Activated gamma-delta T cell treated with anti-CD3 and anti-CD28 coated beads, Interleukin-2, amount 50 U/mL, for 16 hours (primary cell): ENCODE measurements around the gene GPC3.
"Not testable (repeated sequence)": the region's sequence is repeated elsewhere in the genome, so short reads cannot be mapped to it uniquely, and the experiment has no call there.

Experiments
- DNase-seq: peaks from one replicate; pipeline ENCODE4 v3.0.0-alpha.2; 2020; ENCODE audit warnings: low read depth

Gene GPC3

DNA sequence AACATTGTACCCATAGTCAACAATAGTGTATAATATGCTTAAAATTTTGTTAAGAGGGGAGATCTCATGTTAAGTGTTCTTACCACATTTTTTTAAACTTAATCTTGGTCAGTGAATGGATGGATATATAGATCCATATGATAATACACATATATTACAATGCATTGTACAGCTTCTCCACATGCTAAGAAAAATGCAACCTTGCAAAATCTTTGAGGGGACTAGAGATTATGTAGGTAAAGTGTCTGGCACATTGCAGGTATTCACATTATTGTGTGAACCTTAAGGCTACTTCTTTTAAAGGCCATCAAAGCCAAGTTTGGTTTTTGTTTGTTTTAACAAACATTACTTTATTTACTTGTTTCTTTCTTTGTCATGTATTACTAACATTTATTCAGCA is 10.4 kb upstream of the GPC3 start:
- no peak for DNase-seq

DNA sequence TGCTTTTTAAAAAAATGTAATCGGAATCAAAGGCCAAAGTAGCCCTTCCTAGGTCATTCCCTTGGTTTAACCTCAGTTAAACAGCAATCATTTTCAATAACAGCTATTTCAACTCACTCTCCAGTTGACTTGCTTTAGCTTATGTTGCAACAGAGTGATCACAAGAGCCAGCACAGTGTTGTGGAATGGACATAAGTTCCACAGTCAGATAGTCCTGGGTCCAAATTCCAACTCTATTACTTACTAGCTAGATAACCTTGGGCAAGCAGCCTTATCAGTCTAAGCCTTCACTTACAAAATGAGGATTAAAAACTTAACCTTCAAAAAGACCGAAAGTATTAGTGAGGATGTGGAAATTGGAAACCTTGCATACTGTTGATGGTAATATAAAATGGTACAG is 9.2 kb upstream of the GPC3 start:
- DNase-seq: no peak

DNA sequence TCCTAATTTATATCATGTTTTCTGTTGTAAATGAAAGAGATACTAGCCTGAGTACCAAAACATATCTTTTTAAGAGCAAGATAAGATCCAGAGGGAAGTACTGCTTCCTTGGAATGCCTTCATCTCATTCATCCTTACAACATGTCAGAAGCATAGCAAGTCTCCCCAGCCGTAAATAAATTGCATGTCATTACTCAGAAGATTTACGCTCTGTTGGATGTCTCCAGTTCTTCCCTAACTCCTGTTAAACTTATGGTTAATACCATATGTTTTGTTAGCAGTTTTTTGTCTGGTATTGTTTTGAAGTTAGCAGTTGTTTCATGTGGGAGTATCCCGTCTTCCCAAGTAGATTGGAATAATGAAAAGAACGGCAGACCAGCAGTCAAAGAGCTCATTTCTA is 7.5 kb upstream of the GPC3 start:
- no peak for DNase-seq

DNA sequence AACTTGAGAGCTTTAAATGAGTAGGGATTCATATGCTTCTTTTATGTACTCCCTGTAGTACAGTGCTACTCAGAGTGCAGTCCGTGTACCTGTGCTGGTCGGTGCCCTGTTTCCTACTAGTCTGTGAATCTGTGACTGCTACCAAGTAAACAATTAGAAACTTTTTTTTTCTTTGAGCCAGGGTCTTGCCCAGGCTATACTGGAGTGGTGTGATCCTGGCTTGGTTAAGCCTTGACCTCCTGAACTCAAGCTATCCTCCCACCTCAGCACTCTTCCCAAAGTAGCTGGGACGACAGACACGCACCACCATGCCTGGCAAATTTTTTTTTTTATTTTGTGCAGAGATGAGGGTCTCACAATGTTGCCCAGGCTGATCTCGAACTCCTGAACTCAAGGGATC is 6.4 kb upstream of the GPC3 start:
- DNase-seq: no peak

DNA sequence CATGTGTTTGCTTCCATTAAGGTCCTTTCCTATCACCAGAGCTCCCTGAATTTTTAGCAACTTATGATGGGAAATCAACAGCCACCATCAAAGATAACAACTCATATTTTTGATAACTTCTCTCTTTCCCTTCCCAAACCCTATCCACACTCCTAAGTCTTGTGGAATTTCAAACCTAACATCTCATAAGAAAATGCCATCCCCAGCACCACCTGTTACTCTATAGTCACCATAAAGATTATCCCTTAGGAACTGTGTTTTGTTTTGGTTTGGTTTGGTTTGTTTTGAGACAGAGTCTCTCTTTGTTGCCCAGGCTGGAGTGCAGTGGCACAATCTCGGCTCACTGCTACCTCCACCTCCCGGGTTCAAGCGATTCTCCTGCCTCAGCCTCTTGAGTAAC is 5.7 kb upstream of the GPC3 start:
- DNase-seq: not testable (repeated sequence)

DNA sequence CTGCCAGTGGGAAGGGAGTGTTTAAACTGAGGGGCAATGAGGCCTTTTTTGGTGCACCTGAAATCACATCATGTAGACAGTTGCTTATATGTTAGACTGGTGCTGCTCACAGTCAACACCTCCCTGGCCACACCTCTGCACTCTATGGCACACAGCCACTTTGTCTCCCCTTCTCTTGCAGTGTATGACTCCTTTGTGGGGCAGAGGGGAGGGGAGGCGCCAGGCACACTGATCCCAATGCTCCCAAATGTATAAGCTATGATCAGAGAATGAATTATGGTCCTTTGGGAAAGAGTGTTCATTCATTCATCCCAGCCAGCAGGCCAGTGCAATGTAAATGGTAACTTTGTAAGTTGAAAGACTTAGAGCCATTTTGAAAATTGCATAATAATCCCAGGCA is 4.6 kb upstream of the GPC3 start:
- DNase-seq: no peak

DNA sequence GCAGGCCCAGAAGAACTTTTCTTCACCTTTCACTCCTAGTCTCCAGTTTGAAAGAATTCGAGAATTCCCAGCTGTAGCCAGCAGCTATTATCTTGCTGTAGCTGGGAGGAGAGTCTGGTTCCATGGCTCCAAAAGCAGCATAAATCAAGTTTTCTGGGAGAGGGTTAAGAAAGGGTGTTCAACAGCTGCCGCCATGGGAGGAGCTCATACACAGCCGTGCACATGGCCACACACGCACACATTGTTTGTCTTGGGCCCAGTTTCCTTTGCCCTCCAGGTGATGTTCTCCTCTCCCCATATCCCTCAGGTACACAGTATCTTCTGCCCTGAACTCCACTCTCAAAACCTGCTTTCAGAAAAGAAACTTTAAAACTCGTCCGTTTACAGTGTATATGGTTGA is 4.1 kb upstream of the GPC3 start:
- no peak for DNase-seq

DNA sequence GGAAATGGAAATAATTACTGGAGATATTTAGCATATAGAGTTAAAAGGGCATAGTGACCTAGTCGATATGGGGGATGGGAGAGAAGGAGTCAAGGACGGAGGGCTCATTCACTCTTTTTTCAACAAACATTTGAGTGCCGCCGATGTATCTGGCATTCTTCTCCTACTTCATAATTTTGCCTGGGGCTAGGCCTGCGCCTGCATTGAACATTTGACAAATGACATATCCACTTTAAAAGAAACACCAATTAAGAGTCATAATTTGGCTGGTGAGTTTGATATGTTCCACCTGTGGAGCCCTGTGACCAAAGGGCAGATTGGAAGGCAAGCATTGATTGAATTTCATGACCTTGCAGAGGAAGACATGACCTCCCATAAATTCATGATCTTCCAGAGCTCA is 2.6 kb upstream of the GPC3 start:
- no peak for DNase-seq

DNA sequence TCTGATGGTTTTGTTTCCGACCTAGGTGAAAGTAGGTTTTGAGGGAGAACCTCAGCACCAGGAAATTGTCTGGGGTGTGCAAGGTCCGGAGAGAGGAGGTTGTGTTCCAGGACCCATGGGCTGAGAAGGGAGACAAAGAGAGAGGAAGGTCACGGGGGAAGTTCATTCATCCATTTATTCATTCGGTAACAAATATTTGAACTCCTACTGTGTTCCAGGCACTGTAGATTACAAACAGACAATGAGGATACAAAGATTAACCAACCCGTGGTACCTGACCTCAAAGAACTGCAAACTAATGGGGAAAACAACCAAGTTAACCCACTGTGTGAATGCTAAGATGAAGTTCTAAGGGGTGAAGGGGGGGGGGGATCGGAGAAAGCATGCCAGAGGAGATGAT is 1.8 kb upstream of the GPC3 start:
- no peak for DNase-seq

DNA sequence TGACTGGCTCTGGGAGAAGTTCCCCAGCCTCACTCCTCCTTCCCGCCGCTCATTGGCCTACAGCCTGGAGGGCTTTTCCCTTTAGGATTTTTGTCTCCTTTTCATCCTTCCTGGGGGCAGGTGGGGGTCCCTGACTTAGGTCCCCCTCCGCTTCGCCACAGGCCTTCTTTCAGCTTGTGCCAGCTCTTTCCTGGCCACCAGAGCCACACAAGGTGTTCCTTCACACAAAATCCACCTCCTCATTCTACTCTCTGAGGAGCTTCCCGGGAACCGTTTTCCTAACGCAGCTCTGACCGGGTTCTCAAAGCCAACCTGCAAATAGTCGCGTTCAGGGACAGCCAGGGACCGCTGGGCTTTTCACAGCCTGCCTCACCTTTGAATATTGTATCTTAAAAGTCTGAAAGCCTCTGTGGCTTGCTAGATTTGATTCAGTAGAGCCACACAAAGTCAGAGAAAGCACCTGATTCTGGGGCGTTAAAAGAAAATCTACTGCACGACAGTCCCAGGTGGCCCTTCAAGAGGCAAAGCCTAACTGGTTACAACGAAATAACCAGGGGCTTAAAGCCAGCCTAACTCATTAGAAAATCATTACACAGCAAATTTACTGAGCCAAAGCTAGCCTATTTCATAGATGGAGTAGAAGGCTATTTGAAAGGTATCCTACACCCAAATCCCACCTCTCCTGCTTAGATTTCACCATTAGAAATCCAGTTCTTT is 731 bp upstream of the GPC3 start:
- DNase-seq: no peak

DNA sequence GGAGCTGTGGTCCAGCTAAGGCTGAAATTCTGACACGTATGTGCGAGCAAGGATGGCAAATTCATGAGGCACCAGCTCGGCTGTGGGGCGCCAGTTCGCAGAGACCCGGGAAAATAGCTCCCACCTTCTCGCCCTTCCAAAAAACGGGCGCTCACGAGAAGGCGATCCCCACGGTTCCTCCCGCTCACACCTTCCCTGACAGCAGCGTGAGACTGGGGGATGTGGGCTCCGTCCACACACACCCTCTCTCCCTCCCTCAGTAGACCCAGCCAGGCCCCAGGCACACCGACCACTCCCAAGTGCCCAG is 584 bp downstream of the GPC3 start:
- no peak for DNase-seq

DNA sequence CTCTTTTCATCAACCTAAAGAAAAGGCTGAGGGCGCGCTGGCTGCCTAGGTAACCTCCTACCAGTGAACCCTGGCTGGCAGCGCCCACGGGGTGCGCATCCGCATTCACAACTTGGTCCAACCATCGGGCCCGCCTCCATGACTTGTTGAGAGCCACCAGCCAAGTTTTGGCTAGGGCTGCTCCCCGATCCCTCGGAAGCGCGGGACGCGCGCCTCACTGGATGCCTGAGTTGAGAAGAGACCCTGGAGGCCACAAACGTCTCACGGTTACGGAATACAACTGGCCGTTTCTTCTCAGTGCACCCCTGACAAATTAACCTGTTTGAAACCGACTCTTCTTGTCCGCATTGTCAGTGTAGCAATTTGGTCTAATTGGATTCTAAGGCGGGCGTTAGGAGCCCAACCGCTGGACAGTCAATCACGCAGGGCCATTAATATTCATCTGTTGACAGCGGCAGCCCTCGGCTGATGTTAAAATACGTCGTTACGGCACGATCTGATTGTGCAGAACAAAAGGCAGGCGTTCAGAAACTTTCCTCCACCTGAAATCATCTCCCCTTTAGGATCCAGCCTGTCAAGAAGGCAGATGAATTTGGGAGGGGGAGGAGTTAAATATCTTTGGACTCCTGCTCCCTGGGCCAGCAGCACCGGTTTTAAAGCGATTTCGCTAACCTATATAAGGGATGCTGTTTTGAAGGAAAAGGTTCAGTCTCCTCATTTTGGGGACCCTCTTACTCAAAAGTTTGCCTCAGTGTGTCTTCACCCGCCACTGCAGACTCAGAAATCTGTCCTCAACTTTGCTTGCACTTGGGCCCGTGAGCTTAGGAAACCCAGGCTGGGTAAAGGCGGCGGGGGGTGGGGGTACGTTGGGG is 1.2 kb downstream of the GPC3 start:
- DNase-seq: no peak

DNA sequence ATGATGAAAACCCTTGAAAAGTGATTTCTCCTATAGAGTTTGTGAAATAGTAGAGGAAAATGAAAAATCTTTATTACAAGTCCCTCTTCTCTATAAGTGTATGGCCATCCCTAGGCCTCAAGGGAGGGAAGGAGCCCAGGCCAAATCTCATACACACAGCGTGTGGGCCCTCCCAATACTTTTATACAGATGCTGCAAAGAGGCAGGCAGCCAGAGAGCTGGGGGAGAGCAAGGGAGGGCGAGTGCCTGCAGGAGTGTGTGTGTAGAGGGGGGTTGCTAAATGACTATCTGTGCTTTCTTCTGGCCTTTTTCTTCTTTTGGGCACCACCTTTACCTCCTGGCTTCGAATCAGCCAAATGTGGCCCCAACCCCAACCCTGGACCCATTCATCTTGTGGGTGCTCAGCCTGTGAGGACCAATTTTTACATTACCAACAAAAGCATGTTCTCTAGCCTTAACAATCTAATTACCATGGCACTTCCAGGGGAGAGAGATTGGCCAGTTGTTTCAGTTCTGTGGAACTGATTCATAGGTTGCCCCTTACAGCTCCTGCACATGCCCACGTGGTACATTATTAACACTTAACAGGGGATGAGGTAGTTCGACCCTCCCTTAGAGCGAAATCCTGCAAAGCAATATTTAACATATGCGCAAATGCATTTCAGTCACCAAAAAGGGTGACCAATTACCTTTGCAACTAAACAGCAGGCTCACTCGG is 2.0 kb downstream of the GPC3 start:
- DNase-seq: no peak

DNA sequence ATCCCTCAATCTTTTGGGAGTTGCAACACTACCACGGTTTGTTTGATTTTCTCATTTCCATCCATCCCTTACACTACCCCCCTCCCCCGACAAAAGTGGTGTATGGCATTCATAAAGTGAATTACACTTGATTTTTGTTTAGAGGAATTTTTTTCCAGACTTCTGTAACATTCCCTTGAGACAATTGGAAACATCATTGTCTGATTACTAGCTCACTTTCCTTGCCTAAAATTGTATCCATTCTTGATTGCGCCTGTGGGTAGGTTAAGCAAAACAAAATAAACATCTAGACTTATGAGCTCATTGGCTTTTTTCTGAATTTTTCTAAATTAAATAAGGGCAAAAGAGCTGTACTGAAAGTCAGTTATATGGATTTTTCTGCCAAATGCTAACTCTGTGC is 3.5 kb downstream of the GPC3 start:
- DNase-seq: no peak

DNA sequence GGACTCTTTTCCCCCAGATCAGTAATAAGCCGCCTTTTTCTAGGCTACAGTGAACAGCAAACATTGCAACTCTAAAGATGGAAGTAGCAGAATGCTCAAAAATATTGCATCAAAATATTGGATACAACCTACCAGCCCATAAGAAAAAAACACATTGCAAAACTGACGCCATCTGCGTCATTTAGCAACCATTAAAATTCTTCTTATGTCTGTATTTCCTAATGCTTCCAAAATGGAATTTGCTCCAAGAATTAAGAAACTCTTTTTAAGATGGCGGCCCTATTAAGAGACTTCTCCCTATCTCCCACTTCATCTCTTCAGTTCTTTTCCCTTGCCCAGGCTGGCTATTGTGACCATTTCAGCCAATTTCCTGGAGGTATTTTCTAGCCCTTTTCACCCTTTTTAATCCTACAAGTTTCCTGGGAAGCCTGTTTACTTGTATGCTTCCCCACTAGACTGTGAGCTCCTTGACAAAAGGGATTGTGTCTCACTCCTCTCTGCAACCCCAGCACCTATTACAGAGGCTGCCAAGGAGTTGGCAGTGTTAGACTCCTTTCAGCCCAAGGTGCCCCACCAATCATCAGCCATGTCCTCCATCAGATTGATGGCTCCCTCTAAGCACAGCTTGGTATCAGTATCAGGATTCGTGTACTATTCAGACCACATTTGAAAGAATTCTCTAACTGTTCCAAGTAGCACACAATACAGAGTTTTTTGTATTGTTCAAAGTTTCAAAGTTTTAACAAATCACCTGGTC is 4.4 kb downstream of the GPC3 start:
- no peak for DNase-seq

DNA sequence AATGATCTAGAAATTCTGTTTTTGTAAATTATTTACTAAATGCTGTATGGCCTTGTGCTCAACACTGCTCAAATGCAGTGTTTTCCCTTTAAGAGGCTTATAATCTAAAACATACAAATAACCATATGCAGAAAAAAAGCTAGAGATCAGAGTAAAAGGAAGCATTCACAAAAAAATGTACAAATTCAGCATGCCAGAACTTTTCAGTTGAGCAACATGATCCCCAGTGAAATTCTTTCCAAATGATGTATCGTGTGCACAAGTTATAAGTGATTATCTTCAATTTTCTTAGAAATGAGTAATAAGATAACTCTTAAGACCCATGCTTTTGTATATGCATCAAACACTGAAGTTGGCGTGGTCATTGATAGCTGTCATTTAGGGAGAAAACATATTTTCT is 5.0 kb downstream of the GPC3 start:
- DNase-seq: no peak

DNA sequence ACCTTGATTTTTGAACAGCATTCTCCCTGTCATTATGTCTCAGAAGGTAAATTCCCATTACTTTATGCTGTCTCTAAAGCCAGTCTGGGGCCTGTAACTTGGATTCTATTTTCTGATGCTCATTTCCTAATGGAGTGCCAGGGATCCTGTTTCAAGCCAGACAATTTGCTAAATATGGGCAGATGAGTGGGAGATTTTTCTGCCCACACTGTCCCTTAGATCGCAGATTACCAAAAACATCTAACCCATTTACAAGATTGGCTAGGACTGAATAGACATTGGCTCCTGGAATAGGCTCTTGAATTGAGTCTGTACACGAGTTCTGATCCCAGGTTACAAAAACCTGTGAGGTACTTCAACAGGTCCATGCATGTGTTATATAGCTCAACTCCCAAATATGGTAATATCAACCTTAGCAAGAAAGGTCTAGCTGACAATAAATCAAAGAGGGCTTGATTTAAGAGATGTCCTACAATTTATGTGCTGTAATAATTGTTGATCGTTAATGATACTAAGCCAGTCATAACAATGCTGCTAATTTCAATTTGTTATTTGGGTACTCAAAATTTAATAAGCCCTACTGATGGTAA is 5.7 kb downstream of the GPC3 start:
- no peak for DNase-seq

DNA sequence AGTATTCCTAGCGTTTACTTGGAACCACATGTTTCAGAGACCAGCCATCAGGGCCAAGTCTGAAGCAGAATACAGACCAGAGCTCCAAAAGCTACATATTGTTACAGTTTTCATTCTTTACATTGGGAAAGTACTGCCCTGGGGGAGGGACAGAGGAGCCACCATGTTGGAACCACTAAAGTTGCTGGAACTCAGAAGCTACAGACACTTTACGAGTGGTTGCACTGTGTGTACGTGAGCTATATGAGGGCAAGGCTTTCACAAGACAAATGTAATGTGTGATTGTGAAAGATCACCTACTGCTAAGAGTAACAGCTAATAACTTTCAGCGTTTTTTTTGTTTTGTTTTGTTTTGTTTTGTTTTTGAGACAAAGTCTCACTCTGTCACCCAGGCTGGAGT is 11.7 kb downstream of the GPC3 start:
- no peak for DNase-seq

DNA sequence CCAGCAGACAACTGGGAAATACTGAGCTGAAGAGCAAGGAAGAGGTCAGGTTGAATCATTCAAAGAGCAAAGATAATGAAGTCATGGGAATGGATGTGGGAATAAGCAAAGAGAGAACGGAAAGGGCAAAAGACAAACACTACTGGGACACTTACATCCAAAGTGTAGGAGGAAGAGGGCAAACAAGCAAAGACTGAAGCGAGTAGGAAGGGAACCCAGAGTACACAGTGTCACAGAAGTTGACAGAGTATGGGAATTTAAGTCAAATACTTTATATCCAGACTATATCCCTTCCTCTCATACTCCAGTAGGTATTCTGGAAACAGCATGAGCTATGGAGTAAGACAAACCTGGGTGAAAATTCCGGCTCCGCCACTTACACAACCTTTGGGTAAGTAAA is 12.5 kb downstream of the GPC3 start:
- DNase-seq: no peak

DNA sequence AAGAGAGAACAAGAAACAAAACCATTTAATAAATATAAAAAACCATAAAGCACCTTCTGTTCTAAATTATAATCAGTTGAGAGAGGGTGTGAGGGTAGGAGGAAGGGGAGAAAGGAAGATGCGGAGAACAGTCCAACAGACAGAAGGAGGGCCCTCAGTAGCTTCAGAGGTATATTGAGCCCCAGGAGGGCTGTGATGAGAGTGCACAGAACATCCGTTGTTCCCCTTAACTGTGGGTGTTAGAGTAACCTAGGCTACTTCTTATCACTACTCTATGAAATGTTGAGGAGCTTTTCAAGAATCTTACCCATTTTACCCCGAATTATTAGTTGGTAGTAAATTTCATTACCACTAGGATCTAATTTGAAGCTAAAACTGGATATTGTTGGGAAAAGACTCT is 13.8 kb downstream of the GPC3 start:
- no peak for DNase-seq

DNA sequence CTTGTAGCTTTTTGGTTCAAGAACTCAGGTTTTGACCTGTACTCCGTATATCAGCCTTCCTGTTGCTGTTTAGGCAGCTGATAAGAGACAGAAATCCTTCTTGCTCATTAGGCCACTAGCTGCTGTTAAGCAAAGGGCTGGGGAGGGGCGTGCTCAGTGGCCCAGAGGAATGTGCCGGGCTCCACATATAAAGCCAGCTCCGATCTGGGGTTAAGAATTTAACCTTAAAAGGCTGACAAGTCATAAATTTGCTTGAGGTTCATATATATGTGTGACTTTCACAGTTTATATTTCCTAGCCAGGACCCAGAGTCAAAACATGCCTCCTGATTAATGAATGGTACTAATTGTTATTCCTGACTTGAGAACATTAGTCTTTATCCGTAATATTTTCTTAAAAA is 15.3 kb downstream of the GPC3 start:
- DNase-seq: no peak

DNA sequence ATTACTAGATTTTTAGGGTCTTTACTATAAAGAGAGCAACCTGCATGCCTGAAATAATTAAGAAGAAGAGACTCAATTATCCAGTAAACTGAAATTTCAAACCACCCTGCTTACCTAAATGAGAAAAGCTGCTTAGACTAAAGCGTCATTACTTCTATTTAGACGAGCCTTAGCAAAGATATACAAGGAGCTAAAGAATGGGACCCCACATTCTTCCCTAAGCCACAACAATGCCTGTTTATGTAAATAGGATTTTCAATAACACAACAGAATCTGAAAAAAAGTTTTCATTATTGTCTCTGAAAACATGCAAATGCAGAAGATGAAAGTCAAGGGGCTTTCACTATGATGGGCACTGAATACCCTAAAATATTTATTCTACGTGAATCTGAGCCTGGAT is 16.2 kb downstream of the GPC3 start:
- DNase-seq: no peak
